ENCODE data around the gene FAM131A. TPM values are rescaled to one million over a fixed set of nuclear protein-coding genes. Genes with fewer than 3 reads are reported as not detected.

The FAM131A gene
- total and polyA plus RNA-seq, 9 of the 15 experiments (the other 6 are each of a cell fraction or from before 2014, with no cell fraction given) = 0.48 to 11.1 (median 4.3) TPM

GRCh38 chr3:184314700-184315542, 22.5 kb upstream of the FAM131A start (continued):
- peak; percentile 74 for TF ChIP-seq ARID4B (CRISPR knock-in tag; IDR thresholded peaks at IDR 0.05)
- TF ChIP-seq MEIS2 (IDR thresholded peaks at IDR 0.05; ENCODE audit: partially characterized antibody) = no peak
- no peak for TF ChIP-seq KLF13 (tag; IDR thresholded peaks at IDR 0.05; ENCODE audit: borderline replicate concordance, low read depth)
- TF ChIP-seq, protein P1, sequence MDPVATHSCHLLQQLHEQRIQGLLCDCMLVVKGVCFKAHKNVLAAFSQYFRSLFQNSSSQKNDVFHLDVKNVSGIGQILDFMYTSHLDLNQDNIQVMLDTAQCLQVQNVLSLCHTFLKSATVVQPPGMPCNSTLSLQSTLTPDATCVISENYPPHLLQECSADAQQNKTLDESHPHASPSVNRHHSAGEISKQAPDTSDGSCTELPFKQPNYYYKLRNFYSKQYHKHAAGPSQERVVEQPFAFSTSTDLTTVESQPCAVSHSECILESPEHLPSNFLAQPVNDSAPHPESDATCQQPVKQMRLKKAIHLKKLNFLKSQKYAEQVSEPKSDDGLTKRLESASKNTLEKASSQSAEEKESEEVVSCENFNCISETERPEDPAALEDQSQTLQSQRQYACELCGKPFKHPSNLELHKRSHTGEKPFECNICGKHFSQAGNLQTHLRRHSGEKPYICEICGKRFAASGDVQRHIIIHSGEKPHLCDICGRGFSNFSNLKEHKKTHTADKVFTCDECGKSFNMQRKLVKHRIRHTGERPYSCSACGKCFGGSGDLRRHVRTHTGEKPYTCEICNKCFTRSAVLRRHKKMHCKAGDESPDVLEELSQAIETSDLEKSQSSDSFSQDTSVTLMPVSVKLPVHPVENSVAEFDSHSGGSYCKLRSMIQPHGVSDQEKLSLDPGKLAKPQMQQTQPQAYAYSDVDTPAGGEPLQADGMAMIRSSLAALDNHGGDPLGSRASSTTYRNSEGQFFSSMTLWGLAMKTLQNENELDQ (CRISPR knock-in tag; IDR thresholded peaks at IDR 0.05; ENCODE audit: borderline replicate concordance) = no peak
- no peak for TF ChIP-seq SOX6 (IDR thresholded peaks at IDR 0.05)
- TF ChIP-seq PPARD (CRISPR knock-in tag; IDR thresholded peaks at IDR 0.05) = no peak
- TF ChIP-seq, protein P2, sequence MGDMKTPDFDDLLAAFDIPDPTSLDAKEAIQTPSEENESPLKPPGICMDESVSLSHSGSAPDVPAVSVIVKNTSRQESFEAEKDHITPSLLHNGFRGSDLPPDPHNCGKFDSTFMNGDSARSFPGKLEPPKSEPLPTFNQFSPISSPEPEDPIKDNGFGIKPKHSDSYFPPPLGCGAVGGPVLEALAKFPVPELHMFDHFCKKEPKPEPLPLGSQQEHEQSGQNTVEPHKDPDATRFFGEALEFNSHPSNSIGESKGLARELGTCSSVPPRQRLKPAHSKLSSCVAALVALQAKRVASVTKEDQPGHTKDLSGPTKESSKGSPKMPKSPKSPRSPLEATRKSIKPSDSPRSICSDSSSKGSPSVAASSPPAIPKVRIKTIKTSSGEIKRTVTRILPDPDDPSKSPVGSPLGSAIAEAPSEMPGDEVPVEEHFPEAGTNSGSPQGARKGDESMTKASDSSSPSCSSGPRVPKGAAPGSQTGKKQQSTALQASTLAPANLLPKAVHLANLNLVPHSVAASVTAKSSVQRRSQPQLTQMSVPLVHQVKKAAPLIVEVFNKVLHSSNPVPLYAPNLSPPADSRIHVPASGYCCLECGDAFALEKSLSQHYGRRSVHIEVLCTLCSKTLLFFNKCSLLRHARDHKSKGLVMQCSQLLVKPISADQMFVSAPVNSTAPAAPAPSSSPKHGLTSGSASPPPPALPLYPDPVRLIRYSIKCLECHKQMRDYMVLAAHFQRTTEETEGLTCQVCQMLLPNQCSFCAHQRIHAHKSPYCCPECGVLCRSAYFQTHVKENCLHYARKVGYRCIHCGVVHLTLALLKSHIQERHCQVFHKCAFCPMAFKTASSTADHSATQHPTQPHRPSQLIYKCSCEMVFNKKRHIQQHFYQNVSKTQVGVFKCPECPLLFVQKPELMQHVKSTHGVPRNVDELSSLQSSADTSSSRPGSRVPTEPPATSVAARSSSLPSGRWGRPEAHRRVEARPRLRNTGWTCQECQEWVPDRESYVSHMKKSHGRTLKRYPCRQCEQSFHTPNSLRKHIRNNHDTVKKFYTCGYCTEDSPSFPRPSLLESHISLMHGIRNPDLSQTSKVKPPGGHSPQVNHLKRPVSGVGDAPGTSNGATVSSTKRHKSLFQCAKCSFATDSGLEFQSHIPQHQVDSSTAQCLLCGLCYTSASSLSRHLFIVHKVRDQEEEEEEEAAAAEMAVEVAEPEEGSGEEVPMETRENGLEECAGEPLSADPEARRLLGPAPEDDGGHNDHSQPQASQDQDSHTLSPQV (IDR thresholded peaks at IDR 0.05) = peak; percentile 38; the same call in 1 of the 2 replicates
- TF ChIP-seq, protein P3, sequence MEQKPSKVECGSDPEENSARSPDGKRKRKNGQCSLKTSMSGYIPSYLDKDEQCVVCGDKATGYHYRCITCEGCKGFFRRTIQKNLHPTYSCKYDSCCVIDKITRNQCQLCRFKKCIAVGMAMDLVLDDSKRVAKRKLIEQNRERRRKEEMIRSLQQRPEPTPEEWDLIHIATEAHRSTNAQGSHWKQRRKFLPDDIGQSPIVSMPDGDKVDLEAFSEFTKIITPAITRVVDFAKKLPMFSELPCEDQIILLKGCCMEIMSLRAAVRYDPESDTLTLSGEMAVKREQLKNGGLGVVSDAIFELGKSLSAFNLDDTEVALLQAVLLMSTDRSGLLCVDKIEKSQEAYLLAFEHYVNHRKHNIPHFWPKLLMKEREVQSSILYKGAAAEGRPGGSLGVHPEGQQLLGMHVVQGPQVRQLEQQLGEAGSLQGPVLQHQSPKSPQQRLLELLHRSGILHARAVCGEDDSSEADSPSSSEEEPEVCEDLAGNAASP (IDR thresholded peaks at IDR 0.05) = no peak
- no peak for TF ChIP-seq NR2F6 (CRISPR knock-in tag; IDR thresholded peaks at IDR 0.05)
- TF ChIP-seq ESRRA (IDR thresholded peaks at IDR 0.05; ENCODE audit: borderline replicate concordance, low read depth) = no peak
